ENCODE data around the gene CCDC28B. TPM values are rescaled to one million over a fixed set of nuclear protein-coding genes. Genes with fewer than 3 reads are reported as not detected.
A peak's percentile ranks its signal among the peaks of the same experiment; 100 is the strongest.
"Not testable (repeated sequence)": the region's sequence is repeated elsewhere in the genome, so short reads cannot be mapped to it uniquely, and the experiment has no call there.

The CCDC28B gene
- 21.2 TPM for polyA plus RNA-seq (2013, experiment 1 of 2; ENCODE audit: insufficient read length)
- 21.7 TPM for polyA plus RNA-seq (2013, experiment 2 of 2; ENCODE audit: insufficient read length)

DNA sequence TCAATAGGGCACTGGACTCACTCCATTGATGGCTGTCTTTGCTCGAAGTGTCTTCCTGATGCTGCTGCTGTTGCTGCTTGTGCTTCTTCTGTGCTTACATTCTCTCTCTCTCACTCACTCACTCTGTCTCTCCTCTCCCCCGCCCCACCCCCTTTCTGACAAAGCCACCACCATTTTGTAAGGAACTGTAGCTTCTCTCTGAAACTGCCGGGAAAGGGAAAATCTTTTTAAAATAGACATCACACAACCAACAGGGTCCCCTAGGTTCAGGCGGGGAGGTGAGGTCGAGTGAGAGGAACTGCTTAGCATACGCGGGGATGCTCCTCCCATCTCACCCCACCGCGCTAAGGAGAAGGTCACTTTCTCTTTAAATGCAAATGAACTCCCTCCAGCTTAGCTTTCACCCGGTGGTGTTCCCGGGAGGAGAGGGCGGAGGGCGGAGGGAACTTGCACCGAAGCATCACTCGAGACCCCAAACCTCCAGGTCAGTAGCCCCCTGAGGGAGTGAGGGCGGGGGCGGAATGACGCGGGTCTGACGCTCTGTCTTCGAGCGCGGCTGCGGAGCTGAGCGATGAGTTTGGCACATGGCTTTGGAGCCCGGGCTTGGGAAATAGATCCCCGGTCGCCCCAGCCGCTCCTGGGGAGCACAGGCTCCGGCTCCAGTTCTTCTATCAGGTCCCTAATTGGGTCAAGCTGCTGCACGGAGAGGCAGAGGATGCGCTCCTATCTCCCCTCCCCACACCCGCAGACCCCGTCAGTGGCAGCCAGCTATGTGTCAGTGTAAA is at the start of gene CCDC28B:
TSS of gene CCDC28B (plus strand) at position 370 of the 785 bp plus-strand sequence. CDS start 1,341 bp downstream, outside the sequence.
- peak; percentile 69 for DNase-seq

DNA sequence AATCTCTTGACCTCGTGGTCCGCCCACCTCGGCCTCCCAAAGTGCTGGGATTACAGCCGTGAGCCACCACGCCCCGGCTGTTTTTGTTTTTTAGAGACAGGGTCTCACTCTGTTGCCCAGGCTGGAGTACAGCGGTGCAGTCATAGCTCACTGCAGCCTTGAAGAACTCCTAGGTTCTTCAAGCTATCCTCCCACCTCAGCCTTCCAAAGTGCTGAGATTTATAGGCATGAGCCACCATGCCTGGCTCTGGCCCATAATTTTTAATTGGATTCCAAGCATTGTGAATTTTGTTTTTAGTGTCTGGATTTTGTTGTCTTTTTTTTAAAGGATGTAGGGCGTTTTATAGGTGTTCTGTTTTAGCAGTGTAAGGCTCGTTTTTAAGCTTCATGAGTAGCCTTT is 49.5 kb upstream of the CCDC28B start:
- DNase-seq = peak; percentile 21

DNA sequence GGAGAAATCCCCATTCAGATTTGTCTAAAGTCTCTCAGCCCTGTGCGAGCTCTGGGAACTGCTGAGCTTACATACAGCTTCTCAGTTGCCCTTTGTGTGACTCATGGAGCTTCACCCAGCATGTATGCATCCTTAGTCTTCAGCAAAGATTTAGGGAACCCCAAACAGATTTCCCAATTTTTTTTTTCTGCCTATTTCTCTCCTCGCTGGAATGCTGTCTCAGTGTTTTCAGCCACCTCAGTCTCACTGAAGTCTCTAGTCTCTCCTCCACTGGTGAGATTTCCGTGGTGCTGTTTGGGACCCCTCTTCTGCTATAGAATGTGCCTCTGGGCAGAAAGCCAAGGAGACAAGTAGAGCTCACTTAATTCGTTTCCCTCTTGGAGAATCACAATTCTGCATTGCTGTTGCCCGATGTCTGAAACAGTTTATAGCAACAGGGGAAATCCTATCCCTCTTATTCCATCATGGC is 49.0 kb upstream of the CCDC28B start:
- DNase-seq = peak; percentile 79

DNA sequence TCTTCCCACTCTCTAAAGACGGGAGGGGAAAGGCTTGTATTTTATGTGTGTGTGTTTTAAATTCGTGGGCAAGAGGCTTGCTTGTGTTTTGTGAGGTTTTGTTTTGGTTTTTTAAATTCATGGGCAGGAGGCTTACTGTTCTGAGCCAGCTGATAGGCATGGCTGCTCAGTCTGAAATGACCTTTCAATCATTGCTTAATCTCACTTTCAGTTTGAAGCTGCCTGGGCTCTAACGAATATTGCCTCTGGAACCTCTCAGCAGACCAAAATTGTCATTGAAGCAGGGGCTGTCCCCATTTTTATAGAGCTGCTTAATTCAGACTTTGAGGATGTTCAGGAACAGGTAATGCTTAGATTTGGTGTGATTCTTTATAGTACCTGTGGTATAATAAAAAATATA is 41.2 kb upstream of the CCDC28B start:
- no peak for DNase-seq

DNA sequence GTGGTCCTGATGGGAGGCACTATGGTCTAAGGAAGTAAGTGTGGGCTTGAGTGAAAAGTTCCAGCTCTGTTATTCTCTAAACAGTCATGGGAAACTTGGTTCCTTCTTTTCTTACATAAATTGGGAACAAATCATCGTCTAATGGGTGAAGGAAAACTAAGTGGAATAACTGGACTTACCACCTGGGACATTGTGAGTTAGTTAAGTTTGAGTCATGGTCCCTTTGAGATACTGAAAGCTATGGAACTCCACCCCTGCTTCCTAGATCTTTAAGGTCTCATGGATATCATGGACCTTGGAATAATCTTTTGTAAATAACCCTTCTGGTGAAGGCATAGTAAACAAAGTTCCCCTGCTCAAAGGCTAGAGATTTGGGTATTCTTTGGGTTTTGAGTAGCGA is 37.0 kb upstream of the CCDC28B start:
- no peak for DNase-seq

DNA sequence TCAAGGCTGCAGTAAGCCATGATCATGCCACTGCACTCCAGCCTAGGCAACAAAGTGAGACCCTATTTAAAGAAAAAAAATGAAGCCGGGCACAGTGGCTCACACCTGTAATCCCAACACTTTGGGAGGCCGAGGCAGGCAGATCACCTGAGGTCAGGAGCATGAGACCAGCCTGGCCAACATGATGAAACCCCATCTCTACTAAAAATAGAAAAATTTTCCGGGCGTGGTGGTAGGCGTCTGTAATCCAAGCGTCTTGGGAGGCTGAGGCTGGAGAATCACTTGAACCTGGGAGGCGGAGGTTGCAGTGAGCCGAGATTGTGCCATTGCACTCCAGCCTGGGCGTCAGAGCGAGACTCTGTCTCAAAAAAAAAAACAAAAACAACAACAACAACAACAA is 34.8 kb upstream of the CCDC28B start:
- DNase-seq = not testable (repeated sequence)

DNA sequence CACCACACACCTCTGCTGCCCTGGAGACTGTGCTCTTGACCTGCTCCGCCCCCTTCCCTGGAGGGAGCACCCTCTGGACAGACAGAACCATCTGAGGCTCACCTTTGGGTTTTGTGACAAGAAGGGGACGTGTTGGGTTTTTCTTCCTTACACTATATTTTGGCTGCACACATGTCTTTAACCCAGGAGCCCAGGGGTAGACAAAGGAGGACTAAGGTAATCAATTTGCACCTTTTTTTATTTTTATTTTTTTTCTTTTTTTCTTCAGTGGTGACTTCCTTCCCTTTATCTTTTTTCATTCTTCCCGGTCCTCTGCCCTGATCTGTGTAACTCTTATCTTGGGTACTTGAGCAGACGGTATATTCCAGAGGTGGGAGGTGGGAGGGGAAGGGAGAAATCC is 29.4 kb upstream of the CCDC28B start:
- DNase-seq = no peak

DNA sequence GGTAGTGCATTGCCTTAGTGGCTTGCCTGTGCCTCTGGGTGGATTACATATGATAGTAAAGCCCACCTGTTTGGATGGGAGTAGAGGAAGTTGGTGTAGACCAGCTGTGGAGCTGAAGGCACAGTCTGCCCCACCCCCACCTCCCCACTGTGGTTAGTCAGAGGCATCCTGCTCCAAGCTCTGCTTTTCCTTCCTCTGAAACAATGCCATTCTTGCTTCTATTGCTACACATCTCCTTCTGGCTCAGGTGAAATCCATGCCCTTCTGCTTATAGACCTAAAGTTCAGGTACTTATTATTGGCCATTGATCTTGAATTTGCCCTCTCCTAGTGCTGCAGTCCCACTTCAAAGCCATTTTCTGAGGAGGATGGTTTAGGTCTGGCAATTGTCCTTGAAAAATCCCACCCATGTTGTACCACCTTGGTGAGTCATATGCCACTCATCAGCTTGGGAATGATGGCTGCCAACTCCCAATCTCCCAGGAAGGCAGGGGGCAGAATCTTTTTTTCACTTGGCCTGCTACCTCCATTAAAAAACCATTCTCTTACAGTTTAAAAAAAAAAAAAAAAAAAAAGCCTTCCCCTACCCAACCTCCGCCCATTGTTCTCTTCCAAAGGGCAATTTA is 27.7 kb upstream of the CCDC28B start:
- no peak for DNase-seq

DNA sequence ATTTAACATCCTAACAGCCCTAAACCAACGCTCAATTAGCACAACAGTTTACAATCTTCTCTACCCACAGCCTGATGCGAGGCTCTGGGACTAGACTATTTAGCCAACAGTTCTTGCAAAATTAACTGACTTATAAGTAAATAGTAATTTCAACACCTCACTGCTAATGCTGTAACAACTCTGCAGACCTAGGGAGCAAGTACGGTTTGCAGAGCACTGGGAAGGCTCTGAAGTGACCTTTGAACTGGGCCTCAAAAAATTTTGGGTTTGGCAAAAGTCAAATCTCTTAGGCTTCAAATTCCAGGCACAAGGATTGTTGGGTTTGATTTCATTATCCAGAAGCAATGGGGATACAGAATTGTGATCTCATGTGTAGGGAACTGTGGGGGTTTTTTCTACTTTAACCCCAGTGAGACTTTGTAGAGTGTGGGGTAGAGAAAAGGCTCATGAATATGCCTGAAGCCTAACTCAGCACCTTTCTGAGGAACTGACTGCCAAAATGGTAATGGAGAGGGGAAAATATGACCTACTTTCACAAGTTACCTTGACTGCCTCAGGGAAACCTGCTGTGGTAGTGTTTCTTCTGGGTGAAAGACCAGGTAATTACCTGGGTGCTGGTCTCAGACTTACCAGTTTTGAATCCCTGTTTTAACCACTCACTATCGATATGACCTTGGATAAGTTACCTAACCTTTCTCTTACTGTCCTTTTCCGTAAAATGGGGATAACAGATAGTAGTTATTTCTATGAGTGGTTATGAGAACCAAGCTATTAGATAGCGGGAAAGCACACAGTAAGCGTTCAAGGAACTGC is 21.8 kb upstream of the CCDC28B start:
- DNase-seq = no peak

DNA sequence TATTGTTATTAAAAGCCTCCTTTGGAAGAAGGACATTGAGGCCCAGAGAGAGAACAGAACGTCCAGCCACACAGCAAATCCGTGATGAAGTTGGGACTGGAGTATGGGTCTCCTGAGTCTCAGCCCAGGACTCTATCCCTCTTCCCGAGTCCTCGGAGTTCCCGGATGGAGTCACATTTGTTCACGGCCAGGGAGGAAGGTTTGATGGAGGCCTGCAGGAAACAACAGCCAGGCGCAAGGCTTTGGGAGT is 21.3 kb upstream of the CCDC28B start:
- DNase-seq = no peak

DNA sequence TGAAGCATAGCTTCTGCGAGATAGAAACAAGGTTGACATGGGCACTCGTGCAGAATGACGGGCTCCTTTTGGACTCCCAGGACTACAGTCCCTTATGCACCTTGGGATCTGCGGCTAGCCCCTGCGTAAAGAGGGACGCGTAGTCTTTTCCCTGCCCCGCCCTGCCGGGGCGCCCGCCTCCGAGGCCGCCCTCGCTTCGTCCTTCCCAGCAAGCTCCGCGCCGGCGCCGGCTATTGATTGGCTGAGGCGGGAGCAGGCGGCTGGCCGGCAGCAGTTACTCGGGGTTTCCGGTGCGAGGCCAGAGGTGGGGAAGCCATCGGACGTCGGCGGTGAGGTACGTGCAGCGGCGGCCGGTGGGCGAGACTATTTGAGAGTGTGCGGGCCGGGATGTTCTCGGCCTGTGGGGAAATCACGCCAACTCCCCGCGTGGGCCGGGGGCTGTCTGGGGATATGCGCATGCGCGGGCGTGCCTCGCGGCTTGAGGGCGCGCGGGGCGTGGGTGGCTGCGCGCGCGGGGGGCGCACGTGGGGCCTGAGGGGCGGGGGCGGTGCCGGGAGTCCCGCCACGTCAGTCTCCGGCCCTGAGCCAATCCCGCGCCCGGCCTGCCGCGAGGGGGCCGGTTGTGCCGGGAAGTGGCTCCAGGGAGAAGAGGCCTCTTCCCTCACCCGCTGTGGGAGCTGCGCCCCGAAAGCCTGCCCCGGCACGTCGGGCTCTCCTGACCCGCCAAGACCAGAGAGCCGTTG is 20.8 kb upstream of the CCDC28B start, which contains the start of gene TXLNA:
TSS of gene TXLNA (plus strand) at position 233 of the 743 bp plus-strand sequence. CDS start 671 bp downstream, outside the sequence.
- DNase-seq = peak; percentile 92

DNA sequence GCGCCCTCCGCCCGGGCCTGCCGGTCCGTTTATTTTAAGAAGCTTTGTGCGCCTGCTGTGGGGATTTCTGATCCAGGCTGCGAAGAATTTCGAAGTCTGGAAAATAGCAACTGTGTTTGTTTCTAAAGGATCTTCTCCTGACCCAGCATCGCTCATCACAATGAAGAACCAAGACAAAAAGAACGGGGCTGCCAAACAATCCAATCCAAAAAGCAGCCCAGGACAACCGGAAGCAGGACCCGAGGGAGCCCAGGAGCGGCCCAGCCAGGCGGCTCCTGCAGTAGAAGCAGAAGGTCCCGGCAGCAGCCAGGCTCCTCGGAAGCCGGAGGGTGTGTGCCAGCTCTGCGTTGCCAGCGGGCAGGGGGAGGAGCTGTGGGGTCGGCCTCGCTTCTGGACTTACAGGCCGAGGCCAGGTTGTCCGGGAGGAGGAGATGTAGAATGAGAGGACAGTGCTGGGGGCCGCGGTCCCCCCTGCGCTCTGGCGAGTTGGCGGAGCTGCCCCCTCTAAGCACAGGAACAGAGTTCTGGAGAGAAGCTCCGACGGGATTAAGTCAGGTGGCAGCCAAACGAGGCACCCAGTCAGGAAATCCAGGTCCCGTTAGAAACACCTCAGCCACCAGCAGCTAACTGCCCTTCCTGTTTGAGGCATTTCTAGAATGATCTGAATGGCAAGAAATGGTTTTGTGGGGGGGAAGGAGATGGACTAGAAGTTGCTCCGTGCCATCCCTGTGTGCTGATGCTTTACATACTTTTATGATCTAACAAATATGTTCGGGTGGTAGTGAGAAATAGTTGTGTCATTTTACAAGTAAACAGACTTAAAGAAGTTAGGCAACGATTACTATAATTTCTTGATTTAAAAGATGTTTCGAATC is 20.0 kb upstream of the CCDC28B start:
- DNase-seq = peak; percentile 64

DNA sequence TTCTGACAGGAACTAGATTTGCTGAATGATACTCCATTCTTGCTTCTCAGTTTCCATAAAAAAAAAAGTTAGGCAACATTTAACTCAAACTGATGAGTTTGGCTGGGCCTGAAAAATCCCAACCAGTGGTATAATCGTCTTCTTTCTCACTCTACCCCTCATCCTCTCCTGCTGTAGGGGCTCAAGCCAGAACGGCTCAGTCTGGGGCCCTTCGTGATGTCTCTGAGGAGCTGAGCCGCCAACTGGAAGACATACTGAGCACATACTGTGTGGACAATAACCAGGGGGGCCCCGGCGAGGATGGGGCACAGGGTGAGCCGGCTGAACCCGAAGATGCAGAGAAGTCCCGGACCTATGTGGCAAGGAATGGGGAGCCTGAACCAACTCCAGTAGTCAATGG is 19.3 kb upstream of the CCDC28B start:
- DNase-seq = no peak

DNA sequence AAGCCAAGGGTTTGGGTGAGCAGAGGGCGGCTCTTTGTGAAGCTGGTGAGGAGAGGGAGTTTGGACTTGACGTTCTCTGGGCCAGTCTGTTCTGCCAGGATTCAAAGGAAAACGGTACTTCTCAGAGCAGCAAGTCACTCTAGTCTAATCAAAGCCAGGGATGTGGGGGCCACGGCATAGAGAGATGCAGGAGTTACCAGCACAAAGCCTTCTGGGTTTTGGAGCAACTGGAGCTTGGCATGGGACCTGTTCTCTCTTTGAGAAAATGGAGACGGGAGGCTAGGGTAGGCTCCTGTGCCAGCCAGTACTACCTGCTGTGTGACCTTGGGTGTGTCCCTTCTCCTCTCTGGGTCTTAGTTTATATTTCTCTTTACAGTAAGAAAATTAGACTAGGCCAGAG is 18.8 kb upstream of the CCDC28B start:
- DNase-seq = no peak

DNA sequence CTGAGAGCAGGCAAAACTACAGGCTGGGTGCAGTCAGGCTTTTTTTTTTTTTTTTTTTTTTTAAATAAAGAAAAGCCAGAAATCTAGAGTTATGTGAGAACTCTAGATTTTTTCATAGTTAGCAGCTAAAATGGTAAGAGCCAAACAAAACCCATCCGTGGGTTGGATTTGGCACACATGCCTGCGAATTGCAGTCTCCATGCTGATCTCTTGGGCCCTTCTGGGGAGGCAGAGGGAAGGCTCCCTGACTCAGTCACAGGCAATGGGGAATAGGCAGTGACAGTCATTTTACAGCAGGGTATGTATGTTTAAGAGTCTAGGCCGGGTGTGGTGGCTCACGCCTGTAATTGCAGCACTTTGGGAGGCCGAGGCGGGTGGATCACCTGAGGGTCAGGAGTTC is 18.3 kb upstream of the CCDC28B start:
- DNase-seq = no peak

DNA sequence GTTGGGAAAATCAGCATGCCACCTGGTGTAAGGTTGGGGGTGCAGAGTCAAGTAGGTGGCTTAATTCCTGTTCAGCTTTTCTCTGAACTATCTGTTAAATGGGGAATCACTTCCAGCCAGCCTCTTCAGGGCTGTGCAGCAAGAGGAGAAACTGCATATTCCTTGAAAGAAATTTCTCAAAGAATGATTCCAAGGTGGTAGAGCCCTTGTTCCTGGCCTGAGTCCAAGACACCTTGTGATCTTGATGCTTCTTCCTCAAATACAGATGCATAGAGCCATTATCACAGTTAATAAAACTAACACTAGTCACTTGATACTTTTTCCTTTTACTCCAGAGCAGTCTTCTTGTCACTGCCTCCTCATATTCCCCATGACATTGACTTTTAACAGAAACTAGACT is 15.7 kb upstream of the CCDC28B start:
- no peak for DNase-seq

DNA sequence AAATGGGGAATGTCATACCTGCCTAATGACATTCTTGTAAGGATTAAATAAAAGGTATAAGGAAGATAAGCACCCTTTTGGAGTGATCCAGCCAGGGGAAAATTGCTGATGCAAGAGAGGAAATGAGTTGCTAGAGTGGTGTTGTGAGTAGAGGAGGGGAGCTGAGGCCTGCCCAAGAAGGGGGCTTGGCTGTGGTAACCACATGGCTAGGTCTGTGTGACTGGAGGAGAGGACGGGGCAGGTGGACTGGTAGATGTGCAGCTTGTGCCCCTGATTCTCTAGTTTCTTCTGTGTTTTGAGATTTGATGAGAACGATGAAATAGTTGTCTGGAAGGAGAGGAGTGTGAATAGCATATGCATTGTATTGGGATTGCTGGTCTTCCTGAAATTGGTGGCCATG is 14.3 kb upstream of the CCDC28B start:
- no peak for DNase-seq

DNA sequence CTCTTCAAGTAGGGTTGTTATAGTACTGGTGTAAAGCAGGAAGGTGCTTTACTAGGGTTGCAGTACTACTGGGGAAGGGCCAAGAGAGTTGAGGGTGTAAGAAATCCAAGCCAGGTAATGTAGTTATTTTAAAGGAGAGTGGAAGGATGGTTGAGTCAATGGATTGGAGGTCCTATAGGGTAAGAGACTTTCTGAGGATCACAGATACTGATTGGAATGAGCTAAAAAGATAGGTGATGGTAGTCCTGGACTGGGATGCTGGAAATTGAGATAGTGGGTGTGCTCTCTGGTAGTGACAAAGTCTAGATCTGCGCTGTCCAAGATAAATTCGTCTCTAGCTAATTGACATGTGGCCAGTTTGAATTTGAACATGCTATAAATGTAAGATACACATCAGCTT is 13.9 kb upstream of the CCDC28B start:
- no peak for DNase-seq

DNA sequence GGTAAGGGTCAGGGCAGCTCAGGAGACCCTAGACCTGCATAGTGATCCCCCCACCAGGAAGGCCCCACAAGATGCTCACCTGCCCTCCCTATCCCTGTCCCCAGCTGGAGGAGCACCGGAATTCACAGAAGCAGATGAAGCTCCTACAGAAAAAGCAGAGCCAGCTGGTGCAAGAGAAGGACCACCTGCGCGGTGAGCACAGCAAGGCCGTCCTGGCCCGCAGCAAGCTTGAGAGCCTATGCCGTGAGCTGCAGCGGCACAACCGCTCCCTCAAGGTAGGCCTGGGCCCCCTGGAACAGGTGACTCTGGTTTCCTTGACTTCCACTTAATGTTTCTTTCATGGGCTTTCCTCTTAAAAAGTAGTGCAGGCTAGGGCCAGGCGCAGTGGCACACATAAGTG is 12.5 kb upstream of the CCDC28B start:
- no peak for DNase-seq

DNA sequence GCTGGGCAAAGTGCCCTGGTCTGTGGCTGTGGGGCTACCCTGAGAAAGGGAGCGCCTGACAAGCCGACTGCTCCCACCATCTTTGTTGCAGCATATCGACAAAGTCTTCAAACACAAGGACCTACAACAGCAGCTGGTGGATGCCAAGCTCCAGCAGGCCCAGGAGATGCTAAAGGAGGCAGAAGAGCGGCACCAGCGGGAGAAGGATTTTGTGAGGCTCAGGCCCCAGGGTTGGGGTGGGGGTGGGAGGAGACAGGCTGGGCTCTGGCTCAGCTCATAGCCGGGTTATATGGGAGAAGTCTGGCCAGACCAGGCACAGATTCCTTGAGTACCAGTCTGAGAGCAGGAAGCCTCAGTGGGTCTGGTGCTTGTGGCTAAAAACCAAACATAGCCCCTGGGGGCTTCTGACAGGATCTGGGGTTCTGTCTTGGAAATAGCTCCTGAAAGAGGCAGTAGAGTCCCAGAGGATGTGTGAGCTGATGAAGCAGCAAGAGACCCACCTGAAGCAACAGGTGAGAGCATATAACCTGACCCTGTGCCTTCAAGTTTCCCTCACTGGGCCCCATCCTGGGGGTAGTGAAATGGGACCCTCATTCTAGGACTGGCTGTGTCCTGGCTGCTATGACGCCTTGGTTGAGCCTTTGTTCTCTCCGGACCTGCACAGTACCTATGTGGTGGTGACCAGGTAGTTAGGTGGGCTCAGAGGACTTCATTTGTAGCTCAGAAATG is 8.0 kb upstream of the CCDC28B start:
- DNase-seq = no peak

DNA sequence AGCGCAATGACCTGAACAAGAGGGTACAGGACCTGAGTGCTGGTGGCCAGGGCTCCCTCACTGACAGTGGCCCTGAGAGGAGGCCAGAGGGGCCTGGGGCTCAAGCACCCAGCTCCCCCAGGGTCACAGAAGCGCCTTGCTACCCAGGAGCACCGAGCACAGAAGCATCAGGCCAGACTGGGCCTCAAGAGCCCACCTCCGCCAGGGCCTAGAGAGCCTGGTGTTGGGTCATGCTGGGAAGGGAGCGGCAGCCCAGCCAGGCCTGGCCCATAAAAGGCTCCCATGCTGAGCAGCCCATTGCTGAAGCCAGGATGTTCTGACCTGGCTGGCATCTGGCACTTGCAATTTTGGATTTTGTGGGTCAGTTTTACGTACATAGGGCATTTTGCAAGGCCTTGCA is 5.4 kb upstream of the CCDC28B start:
- DNase-seq = no peak

All from fibroblast of skin of scalp (primary cell).